Smooth muscle cell (in vitro differentiated cells): Measurements from ENCODE around the gene GPT2. TPM values are rescaled to one million over a fixed set of nuclear protein-coding genes. Genes with fewer than 3 reads are reported as not detected.

Experiments used
- DNase-seq: peaks from one replicate; lab custom pipeline; 2025; ENCODE audit not compliant: unreplicated experiment; lab: John Stamatoyannopoulos, UW
- H2AFZ ChIP-seq: fragments of 200-600 bp; sonication (generic); 2 replicates; pipeline ENCODE4 v1.6.0; 2016; ENCODE audit warnings: antibody characterized with exemption, low read depth, mild to moderate bottlenecking
- H3F3A ChIP-seq: fragments of 200-600 bp; sonication (generic); 2 replicates; pipeline ENCODE4 v1.6.0; 2017; ENCODE audit warnings: antibody characterized with exemption, low read depth
- H3K27ac ChIP-seq: fragments of 200-600 bp; sonication (generic); 2 replicates; pipeline ENCODE4 v1.5.1; 2016; ENCODE audit warnings: low read depth, mild to moderate bottlenecking
- H3K27me3 ChIP-seq: fragments of 200-600 bp; sonication (generic); 2 replicates; pipeline ENCODE4 v1.6.1; 2016; ENCODE audit warnings: low read depth, mild to moderate bottlenecking
- H3K36me3 ChIP-seq: fragments of 200-600 bp; sonication (generic); 2 replicates; pipeline ENCODE4 v1.5.1; 2016; ENCODE audit warnings: low read depth
- H3K4me1 ChIP-seq: fragments of 200-600 bp; sonication (generic); 2 replicates; pipeline ENCODE4 v1.5.1; 2016; ENCODE audit warnings: low read depth
- H3K4me2 ChIP-seq: fragments of 200-600 bp; sonication (generic); 2 replicates; pipeline ENCODE4 v1.6.0; 2016; ENCODE audit warnings: mild to moderate bottlenecking
- H3K4me3 ChIP-seq: fragments of 200-600 bp; sonication (generic); 2 replicates; pipeline ENCODE4 v1.5.1; 2016; ENCODE audit warnings: mild to moderate bottlenecking
- H3K79me2 ChIP-seq: fragments of 200-600 bp; sonication (generic); 2 replicates; pipeline ENCODE4 v1.6.0; 2016; ENCODE audit warnings: low read depth, mild to moderate bottlenecking
- H3K9ac ChIP-seq: fragments of 200-600 bp; sonication (generic); 2 replicates; pipeline ENCODE4 v1.6.0; 2016; ENCODE audit warnings: low read depth
- H3K9me3 ChIP-seq: fragments of 200-600 bp; sonication (generic); replicated peaks from 2 replicates; pipeline ENCODE4 v1.5.1; 2016; ENCODE audit warnings: low read depth
- H4K20me1 ChIP-seq: fragments of 200-600 bp; sonication (generic); 2 replicates; pipeline ENCODE4 v1.6.0; 2016; ENCODE audit warnings: low read depth
- whole genome bisulfite sequencing: methylation state at CpG from one replicate; pipeline ENCODE4 v1.1.7; 2016; ENCODE audit warnings: low lambda C conversion rate; 5-methylcytosine and 5-hydroxymethylcytosine counted together
- polyA plus RNA-seq: library from polyadenylated mRNA; unstranded; fragments of >200 nt; fragmentation: Nextera tagmentation; extraction: Ambion mirVana; gene quantifications from 2 replicates; pipeline ENCODE4 v1.2.1, GENCODE V29; 2016
- total RNA-seq: library from RNA; depleted of rRNA; stranded (reverse); fragments of >200 nt; gene quantifications from 2 replicates; pipeline ENCODE4 v1.2.3, GENCODE V29; 2014
- TF ChIP-seq, protein P1 (sequence below): fragments of 200-600 bp; sonication (generic); IDR thresholded peaks from 2 replicates; pipeline ENCODE4 v1.5.1; 2017; ENCODE audit warnings: borderline replicate concordance, mild to moderate bottlenecking, antibody characterized with exemption; ENCODE audit not compliant: insufficient read depth, poor library complexity, severe bottlenecking

GPT2 gene
- total and polyA plus RNA-seq, 2 experiments from 2014 or later = 21.4 to 29.3 TPM

DNA sequence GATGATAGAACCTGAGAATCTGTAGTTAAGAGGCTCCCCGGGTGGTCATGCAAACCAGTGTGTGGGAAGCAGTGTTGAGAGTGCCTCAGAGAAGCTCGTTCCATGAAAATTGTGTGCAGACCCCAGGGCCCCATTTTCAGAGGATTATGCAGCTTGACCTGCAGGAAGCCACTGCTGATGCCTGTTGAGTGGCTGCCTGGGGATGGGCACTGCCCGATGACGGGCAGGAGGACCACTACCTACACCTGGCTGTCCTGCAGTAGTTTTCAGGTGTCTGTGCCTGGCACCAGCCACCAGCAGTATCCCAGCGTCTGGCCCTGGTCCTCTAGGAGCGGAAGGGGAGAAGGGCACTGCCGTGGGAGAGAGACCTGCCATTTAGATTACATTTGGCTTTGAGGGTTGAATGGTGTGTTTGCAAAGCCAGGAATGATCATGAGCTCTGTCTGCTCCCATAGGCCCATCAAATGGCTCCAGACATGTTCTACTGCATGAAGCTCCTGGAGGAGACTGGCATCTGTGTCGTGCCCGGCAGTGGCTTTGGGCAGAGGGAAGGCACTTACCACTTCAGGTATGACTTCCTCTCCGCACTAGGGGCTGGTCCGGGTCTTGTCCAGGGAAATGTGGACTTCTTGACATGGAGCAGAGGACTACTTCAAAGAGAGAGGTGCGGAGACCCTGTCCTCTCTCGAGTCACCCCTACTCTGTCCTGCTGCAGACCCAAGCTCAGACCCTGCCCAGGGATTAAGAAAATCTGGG is 42.5 kb downstream of the GPT2 start:
- H3K27me3 ChIP-seq = no peaks in the 10 kb centered on the region
- 98% methylated on average over 13 of the region's 13 CpGs for WGBS
- no peaks in the 10 kb centered on the region for H3K9me3 ChIP-seq
- no peak overlapping the region for H3K4me3 ChIP-seq
- no peaks in the 10 kb centered on the region for H3K36me3 ChIP-seq
- DNase-seq = no peak
- no peaks in the 10 kb centered on the region for H3F3A ChIP-seq
- no peak overlapping the region for H3K9ac ChIP-seq
- H3K4me1 ChIP-seq = no peaks in the 10 kb centered on the region
- no peak overlapping the region for H3K4me2 ChIP-seq
- H3K27ac ChIP-seq = no peak overlapping the region
- H3K79me2 ChIP-seq = no peaks in the 10 kb centered on the region
- TF ChIP-seq, protein P1, sequence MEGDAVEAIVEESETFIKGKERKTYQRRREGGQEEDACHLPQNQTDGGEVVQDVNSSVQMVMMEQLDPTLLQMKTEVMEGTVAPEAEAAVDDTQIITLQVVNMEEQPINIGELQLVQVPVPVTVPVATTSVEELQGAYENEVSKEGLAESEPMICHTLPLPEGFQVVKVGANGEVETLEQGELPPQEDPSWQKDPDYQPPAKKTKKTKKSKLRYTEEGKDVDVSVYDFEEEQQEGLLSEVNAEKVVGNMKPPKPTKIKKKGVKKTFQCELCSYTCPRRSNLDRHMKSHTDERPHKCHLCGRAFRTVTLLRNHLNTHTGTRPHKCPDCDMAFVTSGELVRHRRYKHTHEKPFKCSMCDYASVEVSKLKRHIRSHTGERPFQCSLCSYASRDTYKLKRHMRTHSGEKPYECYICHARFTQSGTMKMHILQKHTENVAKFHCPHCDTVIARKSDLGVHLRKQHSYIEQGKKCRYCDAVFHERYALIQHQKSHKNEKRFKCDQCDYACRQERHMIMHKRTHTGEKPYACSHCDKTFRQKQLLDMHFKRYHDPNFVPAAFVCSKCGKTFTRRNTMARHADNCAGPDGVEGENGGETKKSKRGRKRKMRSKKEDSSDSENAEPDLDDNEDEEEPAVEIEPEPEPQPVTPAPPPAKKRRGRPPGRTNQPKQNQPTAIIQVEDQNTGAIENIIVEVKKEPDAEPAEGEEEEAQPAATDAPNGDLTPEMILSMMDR = no peak
- H4K20me1 ChIP-seq = peaks cover 14% of the 10 kb centered on the region
- no peak overlapping the region for H2AFZ ChIP-seq

GRCh38 chr16:46927273-46927672 is 43.1 kb downstream of the GPT2 start:
- H3K36me3 ChIP-seq = no peaks in the 10 kb centered on the region
- no peaks in the 10 kb centered on the region for H3K9me3 ChIP-seq
- no peak overlapping the region for H3K27ac ChIP-seq
- H3F3A ChIP-seq = no peaks in the 10 kb centered on the region
- peaks cover 14% of the 10 kb centered on the region for H4K20me1 ChIP-seq
- H3K4me3 ChIP-seq = no peak overlapping the region
- H3K4me2 ChIP-seq = no peak overlapping the region
- DNase-seq = no peak
- H3K4me1 ChIP-seq = no peaks in the 10 kb centered on the region
- WGBS = over 99% methylated on average over 8 of the region's 8 CpGs
- H3K79me2 ChIP-seq = no peaks in the 10 kb centered on the region
- H3K9ac ChIP-seq = no peak overlapping the region
- H2AFZ ChIP-seq = no peak overlapping the region
- TF ChIP-seq, protein P1 = no peak
- no peaks in the 10 kb centered on the region for H3K27me3 ChIP-seq

- Histone ChIP-seq H3K4me3 (no peak overlapping the region), H3F3A (no peaks in the 10 kb centered on the region), H3K27me3 (no peaks in the 10 kb centered on the region), H3K9me3 (no peaks in the 10 kb centered on the region), H3K4me2 (no peak overlapping the region), H3K79me2 (no peaks in the 10 kb centered on the region), H3K36me3 (no peaks in the 10 kb centered on the region), H4K20me1 (peaks cover 14% of the 10 kb centered on the region), H2AFZ (no peak overlapping the region), H3K27ac (no peak overlapping the region), H3K4me1 (no peaks in the 10 kb centered on the region), H3K9ac (no peak overlapping the region)
- DNase-seq = no peak
- WGBS = 91% methylated on average over 15 of the region's 15 CpGs
- TF ChIP-seq, protein P1 = no peak
Observed at GRCh38 chr16:46928811-46929210, 44.6 kb downstream of the GPT2 start.
